Amniotic epithelial cell (primary cell): ENCODE measurements around the gene COL26A1.
"Not testable (repeated sequence)": the region's sequence is repeated elsewhere in the genome, so short reads cannot be mapped to it uniquely, and the experiment has no call there.

Source experiments
- DNase-seq: peaks from one replicate; pipeline ENCODE4 v3.0.0-alpha.2; 2010; ENCODE audit warnings: low read depth

COL26A1 gene

DNA sequence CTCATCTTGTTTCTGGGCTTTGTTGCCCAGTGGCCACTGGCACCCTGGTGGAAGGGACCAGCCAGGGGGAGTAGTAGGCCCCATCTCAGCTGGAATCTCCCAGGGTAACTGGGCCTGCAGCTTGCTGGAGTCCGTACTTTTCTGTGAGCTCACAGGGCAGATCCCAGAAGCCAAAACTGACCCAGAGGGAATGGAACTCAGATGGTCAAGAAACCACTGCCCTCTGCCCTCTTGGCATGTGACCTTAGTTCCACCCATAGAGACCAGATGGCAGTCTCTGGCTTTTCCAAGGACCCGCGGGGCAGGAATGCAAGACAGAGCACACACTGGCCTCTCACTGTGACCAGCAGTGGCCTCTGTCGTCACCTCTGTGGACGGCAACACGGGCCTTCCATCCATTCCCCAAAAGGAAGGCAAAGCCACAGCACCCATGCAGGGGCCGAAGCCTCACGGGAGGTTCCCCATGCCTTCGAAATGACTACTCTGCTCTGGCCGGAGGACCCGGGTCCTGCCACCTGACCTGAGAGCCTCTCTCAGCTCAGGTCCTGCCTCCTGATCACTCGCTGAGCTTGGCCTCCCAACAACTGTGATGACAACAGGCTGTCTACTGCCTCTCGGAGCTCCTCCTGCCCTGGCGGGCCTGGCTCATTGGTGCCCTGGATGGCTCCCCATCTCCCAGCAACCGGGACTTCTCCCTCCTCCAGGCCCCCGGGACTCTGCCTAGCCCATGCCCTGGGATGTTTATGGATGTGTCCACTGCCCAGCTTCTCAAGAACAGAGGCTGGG, 236.5 kb downstream of the COL26A1 start:
- DNase-seq: no peak

DNA sequence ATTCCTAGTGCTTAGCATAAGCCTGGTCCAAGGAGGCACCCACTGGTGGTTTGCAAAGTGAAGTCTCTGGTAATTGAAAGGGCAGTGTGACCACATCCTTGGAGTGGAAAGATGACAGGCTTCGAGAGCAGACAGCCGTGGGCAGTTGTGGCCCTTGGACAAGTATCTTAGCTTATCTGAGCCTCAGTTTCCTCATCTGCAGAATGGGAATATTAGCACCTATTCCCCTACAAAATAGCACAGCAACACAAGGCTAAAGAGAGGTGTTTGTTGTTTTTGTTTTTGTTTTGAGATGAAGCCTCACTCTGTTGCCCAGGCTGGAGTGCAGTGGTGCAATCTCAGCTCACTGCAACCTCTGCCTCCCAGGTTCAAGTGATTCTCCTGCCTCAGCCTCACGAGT, 237.1 kb downstream of the COL26A1 start:
- DNase-seq: no peak

DNA sequence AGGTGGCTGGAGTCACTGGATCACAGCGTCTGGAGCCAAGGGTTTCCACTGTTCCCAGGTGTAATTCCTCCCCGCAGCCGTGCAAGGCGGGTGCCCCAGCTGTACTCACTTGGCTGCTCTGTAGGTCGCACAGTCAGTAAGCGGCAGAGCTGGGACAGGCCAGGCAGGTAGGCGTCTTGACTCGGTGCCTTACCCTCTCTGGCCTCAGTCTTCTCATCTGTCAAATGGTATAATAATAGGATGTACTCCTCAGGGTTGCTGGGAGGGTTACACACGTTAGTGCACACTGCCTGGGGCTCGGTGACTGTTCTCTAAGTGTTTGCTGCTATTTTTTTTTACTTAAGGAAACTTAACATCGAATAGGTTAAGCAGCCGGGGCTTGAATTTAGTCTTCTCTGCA, 239.4 kb downstream of the COL26A1 start:
- DNase-seq: no peak

DNA sequence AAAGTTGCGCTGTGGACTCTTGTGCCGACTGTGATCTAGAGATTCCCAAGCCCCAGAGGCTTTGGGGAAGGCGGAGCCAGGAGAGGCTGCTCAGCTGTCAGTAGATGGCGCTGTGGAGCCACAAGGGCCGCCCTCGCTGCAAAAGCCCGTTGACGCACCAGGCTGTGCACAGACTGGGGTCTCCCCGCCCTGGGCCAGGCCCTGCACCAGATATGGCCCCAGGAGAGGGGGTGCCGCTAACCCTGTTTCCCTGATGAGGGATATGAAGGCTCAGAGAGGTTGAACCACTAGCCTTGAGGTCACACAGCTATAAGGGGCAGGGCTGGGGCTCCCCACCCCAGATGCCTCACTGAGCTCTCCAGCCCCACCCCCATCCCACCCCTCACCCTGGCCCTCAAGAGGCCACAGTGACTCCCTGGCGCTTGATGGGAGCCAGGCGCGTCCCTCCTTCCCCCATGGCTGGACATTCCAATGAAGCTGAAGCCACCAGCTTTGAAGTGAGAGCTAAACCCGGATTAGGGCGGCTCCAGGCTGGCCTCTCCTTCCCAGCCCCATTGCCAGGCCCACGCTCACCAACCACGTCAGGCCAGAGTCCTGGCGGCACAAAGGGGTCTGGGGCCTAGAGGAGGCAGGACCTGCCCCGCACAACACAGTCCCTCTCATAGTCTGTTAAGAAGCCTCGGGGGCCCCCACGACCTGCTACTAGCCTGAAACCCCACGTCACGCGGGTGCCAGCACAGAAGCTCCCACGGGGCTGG, 240.0 kb downstream of the COL26A1 start:
- peak; percentile 65 for DNase-seq

DNA sequence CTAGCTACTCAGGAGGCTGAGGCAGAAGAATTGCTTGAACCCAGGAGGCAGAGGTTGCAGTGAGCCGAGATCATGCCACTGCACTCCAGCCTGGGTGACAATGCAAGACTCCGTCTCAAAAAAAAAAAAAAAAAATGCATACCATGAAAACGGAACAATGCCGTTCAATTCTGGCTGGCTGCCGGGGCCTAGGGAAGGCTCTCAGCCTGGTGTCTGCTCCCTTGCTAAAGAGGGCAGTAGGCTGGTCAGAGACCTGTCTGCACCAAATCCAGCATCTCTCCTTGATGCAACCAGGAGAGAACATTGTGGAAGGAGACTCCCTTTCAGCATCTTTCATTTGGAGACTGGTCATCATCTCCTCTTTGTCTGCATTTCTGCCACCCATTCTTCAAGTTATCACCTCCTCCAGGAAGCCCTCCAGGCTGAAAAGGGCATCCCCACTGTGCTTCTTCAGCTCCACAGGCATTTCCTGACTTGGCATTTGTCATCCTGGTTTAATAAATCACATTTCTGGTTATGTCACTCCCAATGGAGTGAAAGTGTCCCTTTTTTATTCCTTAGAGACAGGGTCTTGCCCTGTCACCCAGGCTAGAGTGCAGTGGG, 241.8 kb downstream of the COL26A1 start:
- DNase-seq: no peak

DNA sequence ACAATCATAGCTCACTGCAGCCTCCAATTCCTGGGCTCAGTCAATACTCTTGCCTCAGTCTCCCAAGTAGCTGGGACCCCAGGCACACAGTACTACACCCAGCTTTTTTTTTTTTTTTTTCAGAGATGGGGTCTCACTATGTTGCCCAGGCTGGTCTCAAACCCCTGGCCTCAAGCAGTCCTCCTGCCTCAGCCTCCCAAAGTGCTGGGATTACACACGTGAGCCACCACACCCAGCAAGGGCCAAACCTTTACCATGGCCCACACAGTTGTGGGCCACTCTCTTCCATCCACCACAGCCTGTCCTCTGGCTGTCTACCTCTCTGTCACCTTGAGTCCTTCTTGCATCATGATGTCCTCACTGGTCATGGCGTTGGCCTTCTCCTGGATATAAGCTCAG, 242.3 kb downstream of the COL26A1 start:
- not testable (repeated sequence) for DNase-seq

DNA sequence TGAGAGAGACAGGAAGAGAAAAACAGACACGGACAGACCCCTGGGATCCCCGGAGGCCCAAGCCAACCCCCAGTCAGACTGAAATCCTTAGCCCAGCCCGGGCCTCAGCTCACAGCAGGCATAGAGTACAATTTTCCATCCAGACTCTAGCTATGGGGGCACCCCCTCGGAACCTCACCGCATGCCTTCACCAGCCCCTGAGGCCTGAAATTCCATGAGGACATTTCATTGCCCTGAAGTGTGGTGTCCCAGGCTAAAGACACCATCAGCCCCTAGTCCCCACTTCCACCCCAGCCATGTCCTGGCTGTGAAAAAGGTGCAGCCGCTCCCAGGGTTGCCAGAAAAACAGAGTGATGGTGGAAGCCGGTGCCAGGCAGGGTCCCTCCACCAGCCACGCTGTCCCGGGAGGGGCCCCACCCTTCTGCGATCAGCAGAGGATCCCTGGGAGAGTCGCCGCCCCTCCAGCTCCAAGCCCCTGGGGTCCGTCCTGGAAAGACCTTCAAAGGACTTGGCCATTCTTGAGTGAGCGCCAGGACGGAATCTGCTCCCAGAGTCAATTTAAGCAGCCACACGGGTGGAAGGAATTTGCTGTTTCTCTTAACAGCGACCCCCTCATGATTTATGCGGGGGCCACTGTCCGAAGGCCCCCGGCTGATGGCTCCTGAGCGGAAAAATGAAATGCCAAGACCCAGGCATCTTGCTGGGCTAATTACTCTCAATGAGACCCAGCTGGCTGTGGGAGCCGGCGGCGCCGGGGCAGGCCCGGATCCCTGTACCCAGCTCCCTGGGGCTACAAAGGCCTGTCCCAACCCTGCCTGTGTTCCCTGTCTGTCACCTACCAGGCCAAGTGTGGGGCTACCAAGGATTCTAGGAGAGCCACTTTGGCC, 243.2 kb downstream of the COL26A1 start:
- no peak for DNase-seq

DNA sequence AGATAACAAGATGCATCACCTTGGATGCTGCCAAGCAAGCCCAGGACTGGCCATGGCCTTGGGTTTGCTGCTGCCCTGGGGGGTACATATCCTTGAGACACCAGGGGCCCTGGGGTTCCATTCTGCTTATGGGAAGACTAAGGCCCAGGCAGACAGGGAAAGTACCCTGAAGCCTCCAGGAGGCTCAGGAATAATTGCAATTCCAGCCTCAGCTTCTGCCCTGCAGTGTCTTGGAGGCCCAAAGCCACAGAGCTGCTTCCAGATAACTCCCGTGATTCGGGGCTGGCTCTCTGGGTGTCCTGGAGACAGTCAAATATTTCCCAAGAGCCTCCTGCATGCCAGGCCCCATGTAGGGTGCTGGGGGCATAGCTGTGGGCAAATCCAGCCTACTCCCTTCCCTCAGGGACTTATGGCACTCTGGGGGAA, 243.8 kb downstream of the COL26A1 start:
- no peak for DNase-seq
